ENCODE results near the gene ARHGAP25.
A peak's percentile ranks its signal among the peaks of the same experiment; 100 is the strongest.

The ARHGAP25 gene

DNA sequence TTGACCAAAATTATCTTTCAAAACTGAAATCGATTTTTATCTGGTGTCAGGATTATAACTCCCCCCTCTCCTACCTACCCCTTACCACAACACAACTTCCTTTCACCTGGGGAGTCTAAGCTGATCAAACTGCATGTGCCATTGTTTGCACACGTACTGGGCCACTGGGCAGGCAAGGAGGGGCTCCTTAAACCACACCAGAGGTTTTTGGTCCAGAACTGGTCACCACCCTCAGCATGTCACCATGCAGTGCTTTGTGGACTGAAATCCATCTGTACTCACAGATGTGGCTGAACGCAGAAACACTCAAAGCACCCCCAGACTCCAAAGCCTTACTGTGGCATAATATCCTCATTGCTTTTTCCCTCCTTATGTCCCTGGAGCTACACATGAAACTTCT lies 13.9 kb upstream of the ARHGAP25 start:
- no peak for DNase-seq

DNA sequence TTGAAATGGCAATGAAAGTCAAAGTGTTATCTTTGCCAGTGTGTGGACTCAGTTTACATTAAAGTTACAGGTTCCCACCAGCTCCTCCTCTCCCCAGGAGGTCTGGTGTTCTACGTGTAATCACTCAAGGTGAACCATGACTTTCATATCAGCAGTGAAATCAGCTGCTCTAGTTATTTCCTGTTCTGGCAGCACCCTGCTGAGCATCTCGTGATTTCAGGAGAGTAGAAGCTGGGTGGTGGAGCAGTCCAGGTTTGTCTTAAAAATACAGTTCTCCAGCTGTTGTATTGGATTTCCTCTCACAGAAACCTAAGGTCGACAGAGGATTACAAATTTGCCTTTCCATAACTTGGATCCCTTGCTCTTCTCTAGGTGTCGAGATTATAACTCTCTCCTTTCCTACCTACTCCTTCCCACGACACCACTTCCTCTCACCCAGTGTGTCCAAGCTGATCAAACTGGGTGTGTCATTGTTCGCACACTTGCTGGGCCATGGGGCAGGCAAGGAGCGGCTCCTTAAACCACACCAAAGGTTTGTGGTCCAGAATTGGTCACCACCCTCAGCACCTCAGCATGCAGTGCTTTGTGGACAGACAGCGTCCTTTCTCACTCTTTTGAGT lies 13.0 kb upstream of the ARHGAP25 start:
- peak in 4 of 5 donors; percentile 35 to 84 (median 40) for DNase-seq

DNA sequence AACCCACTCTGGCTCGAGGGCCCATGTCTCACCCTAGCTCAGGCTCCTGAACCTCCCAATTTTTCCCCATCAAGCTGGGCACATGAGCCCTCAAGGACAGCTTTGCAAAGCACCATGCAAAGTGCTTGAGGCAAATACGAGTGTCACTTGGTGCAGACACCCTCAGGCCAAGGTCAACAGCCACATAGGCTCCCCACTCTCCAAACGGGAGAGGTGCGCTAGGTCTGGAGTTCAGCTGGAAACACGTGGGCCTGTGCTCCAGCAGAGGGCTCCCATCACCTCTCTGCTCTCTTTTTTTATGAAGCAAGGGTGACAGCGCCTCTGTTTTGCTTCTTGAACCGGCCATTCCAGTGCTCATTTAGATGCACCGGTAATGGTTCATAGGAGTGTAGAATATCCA lies 11.9 kb upstream of the ARHGAP25 start:
- no peak for DNase-seq

DNA sequence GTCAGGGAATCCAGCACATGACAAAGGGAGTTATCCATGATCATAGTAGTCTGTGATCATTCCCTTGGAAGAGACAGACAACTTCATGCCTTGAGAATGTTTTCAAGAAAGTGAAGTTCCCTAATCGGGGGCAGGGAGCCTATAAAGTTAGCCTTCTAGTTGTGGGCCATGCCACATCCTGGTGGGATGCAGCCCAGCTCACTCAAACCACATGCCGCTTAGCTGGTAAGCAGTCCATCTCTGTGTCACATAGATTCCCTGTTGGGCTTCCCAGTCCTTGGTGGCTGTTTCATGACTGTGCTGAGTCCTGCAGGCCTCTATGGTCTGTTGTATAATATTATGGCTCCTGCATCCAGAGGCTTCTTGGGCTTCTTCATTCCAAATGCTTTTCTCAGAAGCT lies 11.4 kb upstream of the ARHGAP25 start:
- no peak for DNase-seq

DNA sequence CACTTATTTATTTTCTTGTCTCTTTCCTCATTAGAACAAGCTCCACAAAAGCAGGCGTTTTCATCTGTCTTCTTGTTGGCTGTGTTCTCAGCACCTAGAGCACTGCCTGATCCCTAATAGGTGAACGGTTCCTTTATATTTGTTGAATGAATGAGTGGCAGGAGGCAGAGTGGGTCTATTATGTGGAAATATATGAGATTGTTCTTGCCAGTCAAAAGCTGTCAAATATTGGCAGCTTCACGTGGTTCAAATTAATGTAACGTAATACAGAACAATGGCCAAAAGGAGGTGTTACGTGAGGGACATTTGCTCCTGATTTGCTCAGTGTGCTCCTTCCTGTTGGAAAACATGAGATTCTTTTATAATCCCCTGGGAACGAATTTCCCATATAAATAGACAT lies 8.5 kb upstream of the ARHGAP25 start:
- DNase-seq: no peak

DNA sequence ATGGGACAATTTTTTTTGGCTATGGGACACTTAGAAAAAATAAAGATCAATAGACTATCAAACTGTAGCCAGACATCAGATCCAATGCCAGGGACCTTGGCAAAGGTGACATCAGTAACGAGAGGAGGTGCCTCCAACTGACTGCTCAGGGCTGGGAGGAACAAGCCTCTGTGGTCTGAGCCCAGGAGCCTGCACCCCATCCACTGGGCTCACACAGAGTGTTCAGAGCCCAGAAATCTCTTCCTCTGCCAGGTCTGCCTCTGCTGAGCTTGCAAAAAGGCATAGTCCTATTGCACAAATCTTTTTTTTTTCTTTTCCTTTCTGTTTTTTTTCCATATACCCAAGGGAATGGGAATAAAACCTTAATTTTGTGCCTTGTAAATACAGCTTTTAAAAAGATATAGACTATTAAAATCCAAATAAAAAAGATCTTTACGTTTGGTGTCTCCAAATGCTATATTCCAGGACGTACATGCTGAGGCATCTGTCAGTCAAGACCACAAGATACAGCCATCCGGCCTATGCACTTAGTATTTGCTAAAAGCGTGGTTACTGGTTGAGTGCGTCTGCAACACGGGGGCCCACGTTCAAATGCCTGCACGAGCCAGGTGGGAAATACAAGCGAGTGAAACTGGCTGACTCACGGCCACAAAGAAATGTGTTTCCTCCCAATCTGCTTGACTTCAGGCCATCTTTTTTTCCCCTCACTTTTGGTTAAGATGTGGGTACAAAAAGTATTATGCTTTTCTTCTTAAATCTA lies 7.8 kb upstream of the ARHGAP25 start:
- peak; percentile 31 to 96 (median 54) for DNase-seq

DNA sequence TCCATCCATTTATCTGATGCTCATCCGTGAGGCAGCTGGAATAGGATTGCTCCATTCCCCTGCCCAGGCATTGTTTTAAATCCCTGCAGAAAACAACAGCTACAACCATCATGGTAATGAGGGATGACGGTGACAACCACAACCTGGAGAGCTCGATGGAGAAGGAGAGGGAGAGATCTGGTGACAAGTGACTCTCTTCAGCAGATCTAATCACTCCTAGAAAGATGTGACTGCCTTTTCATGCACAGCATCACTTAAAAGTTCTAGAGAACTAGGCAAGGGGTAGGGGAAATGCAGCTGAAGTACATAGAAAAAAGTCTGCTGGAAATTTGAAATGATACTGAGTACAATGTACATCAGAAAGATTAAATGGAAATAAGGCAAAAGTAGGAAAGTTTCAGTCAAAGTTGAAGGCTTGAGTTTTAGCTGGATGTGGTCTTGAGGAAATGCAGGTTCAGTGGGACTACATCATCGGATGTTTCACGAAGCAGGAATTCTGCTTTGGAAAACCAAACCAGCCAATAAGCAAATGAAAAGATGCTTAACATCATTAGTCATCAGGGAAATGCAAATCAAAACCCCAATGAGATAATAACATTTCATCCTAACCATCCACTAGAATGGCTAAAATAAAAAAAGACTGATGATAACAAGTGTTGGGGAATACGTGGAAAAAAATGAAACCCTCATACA lies 6.8 kb upstream of the ARHGAP25 start:
- no peak for DNase-seq

DNA sequence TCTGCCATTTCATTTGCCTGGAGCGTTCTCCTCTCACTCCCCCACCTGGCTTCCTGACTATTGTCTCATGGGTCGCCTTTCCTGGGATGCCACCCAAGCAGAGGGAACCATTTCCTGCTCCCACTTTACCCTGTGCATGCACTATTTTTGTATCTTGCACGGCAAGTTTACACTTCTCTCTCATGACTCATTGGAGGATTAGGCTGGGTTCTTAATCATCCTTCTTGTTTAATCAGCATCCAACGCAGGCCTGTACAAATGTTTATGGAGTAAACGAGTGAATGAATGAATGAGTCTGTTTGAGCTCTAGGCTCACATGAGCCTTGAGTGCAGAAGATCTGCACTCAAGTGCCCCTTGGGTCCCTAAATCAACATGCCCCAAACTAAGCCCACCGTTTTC lies 3.8 kb upstream of the ARHGAP25 start:
- no peak for DNase-seq

DNA sequence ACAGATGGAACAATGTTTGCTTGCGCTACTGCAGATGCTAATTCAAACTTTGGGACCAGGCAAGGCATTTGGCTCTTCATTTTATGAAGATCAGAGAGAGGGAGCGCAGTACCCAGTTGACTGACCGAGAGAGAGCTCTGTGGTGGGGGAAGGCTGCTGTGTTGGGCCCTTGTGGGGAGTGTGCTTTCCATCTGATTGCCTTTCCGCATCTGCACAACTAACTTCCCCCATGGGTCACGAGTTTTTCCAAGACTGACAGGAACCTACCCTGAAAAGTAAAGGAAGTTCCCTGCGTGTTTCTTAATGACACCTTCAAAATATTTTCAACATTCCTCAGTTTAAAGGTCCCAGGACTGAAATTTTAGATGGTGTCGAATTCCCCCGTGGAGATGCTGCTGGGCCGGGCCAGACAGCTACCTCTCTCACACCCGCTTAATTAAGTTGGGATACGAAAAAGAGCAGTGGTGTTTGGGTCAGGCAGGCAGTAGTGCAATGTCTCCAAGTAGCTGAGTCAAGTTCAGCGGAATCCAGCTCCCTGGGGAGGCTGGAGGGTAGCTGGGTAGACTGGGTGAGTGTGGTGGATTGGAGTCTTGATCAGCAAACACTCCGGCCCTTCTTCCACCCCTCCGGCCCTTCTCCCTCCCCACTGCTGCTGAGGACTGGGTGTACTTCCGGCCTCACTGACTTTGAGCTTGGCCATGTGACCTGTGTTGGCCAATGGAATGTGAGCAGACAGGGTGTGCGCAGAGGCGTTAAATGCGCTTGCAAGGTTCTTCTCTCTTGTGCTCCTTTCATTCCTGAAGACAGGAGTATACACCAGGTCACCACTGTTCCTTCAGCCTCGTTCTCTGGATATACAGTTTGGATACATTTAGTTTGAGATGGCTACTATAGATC lies 2.3 kb upstream of the ARHGAP25 start:
- no peak for DNase-seq

DNA sequence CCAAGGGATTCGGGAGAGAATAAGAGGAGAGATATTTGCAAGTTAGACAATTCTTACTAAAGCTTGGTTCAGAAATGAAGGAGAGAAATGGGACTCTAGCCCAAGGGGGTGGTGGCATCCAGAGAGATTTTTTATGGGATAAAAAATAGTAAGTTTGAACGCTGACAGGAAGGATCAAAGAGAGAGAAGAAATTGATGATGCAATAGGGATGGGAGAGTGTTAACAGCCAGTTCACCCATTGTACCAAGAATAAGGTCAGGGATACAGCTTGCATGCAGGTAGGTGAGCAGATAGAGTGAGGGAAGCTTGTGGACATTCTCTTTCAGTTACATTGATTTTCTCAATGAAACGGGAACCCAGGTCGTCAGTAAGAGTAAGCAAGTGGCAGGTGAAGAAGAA lies 1.2 kb upstream of the ARHGAP25 start:
- no peak for DNase-seq

DNA sequence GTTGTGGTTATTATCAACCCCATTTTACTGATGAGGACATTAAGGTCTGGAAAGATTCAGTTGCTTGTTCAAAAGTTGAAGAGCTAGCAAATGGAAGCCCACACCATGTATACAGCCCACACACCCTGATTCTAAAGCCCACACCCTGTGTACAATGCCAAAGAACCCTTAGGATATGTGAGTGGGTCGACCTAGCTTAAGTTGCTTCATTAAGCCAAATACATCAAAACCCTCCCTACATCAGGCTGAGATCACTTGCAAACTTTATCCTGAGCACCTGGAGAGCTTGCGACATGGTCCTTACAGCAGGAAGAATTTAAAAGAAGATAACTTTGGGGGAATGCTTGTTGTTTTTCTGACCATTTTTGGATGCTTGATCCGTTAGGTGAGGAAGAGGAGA lies 435 bp upstream of the ARHGAP25 start:
- peak in 1 of 5 donors; percentile 45 for DNase-seq

DNA sequence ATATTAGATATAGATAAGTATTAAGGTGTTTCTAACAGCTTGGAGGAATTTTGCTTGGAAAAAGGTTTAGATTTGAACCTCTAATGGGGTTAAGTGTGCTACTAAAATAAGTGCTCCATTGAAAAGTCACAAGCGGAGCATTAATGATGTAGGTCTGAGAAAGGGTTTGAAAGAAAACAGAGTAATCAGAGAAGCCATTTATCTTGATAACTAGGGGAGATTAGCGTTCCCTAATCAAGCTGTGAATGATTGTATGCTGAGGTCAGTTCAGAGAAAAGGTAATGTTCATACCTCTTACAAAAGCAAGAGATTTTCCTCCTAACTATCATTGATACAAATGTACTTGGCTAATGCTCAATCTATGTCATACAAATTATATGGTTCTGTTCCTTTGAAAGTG lies 1.5 kb downstream of the ARHGAP25 start:
- no peak for DNase-seq

DNA sequence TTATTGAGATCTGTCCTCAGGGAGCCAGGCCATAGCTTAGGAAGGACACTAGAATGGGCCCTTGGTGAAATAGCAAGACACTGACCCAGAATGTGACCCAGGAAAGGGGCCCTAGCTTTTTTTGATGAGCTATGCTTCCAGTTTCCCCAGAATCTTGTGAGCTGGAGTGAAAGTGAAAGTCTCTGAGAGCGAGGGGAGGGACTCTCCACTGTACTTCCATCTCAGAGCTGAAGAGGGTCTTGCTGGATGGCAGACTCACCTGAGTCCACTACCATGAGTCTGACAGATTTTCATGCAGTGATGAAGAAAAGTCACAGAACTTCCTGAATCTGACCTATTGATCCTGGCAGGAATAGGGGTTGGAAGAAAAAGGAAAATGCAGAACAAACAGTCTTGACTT lies 3.1 kb downstream of the ARHGAP25 start:
- DNase-seq: peak in 1 of 5 donors; percentile 71

DNA sequence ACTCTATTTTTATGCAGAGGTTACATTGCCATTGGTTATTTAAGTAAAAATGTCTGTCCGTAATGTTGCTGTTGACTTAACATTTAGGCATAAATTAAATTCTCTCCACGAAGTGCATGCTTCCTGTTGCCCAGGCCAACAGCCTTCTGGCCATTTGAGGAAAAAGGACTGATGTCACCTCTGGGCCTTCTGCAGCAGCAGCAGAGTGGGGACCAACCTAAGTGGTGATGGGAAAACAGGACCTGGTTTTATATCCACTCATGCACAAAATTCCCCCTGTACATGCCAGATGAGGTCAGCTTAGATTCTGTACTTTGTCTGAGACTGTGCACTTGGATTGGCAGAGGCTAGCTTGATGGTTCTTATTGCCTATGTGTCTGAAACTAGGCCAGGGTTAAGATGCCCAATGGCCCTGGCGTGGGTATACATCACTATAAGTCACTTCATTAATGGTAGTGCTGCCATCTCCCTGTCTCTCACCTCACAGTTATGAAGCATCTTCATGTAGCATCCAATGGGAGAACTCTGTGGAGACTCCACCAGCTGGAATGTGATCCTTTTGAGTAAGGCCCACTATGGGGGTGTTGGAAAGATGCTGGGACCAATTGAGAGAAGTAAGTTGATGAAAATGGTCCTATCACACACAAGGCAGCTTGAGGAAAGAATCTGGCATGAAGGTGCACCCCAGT lies 4.4 kb downstream of the ARHGAP25 start:
- no peak for DNase-seq

DNA sequence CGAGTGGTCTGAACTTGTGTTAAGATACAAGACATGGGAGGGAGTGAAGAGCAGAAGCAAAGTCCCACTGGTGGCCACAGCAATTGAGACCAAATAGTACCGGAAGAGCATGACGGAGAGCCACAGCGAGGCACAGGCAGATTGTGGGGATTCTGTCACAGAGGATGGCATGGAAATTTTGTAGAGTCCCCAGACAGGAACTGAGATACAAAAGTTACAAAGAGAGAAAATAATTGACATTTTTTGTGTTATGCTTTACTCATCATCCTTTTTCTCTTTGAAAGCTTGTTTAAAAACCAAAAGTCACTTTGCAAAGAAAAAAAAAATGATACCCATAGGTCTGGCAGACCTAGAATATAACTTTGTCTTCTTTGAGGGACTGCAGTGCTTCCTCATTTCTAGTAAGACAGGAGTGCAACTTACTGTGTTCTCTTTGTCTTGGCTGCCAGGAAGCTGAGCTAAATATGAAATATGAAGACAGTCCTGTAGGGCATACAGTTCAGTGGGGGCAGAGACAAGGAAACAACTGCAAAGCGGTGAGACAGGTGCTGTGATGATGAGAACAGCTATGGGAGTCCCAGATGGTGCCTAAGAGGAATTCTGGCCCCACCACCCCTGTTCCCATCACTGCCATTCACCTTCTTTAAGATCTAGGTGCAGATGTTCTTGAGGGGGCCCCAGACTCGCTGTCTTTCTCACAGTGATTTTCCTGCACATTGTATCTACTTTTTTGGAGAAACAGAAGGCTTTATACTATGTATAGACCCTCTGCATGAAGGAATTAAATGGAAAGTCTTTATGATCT lies 5.2 kb downstream of the ARHGAP25 start:
- peak in 1 of 5 donors; percentile 45 for DNase-seq

DNA sequence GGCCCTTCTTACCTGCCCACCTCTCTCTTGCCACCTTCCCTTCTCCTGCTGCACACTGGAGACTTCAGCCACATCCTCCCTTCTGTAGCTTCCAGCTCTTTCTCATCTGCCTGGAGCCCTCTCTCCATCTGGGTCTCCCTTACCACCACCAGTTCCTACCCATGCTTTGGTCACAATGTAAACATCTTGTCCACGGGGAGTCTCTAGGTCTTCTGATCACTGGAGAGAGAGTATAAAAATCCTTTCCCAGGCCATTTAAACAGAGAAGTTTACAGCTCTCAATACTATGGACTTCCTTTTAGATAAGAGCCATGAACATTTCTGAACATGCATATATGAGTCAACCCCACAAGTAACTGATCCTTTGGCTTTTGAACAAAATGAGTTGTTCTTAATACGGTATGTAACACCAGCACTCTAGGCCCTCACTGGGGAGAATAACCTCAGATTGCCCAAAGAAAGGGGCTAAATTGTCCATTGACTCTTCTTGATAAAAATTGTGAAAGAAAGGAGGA lies 5.8 kb downstream of the ARHGAP25 start:
- DNase-seq: peak in 1 of 5 donors; percentile 49

DNA sequence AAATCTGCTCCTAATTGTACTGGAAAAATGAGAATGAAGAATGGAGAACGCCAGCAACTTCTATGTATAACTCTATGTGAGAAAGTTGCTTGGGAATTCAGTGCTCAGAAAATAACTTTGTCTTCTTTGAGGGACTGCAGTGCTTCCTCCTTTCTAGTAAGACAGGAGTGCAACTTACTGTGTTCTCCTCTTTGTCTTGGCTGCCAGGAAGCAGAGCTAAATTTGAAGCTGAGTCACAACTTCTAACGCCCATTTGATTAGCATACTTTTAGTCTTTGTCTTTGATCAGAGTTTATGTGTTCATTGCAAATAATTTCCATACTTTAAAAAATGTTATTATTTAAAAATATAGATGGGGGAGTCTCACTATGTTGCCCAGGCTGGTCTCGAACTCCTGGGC lies 6.6 kb downstream of the ARHGAP25 start:
- peak in 1 of 5 donors; percentile 49 for DNase-seq

DNA sequence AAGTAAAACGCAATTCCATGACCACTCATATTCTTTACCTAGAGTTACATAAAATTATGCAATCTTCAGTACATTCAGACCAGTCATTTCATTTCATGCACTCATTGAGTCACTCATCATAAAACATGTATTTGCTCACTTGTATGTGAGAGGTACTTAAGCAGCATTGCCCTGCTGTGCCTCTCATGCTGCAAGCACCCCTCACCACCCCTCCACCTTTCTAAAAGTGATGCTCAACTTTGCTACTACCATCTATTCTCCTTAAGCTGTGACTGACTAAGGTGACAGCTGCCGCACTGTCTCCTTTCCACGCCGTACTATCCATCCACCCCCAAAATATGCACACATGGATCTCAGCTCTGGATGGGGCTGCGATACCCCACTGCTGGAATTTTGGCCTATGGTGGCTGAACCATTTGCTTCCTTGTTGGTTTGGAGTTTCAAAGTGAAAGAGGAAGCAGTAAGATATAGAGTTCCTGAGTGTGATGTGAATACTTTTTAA lies 7.2 kb downstream of the ARHGAP25 start:
- DNase-seq: peak in 1 of 5 donors; percentile 58

DNA sequence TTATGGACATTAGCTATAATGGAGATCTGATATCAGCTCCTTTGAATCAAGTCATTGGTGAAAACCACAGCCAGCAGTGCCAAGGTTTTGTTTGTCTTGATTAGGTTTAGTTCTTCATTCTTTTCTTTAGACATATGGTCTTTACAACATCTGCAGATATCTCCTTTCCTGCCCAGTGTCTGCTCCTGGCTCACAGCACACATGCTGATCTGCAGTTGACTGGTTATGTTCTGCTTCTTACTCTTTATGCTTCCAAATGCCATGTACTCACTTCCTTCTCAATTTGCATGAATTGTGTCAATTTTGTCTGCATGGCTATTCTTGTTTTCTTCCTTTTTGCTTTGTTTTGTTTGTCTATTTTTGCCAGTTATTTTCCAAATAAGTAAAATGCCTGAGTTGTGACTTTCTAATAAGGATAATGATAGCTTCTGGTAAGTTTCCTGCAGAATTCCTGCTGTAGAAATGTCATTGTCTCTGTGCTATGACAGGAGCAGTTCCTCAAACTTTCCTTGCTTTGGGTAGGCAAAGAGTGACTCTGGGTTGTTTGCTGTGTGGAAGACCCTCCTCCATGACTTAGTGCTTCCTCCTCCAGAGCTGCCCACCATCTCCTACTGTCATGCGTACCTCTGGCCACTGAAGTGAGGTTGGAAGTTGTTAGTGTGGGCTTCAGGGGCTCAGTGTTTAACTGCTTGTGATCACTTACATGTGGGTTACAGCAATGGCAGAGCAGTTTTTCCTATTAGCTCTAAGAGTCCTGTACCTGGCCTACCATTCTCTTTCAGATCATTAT lies 8.2 kb downstream of the ARHGAP25 start:
- no peak for DNase-seq

DNA sequence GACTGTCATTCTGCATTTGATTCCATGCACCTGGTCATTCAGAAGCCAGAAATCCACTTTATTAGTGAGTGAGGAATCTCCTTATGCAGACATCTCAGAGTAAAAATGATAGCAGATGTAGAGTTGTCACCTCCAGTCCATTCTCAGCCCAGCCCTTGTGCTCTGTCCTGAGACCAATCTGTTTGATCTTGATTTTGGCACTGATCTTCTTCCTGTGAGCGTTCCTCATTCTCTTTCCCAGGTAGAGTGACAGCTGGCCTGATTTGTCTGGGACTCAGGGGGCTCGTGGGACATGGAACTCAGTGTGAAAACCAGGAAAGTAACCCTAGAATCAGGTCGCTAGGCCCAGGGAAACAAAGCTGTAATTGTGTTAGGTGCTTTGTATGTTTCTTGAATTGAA lies 8.9 kb downstream of the ARHGAP25 start:
- no peak for DNase-seq
